ENCODE results near the gene PRPF31.
A peak's percentile ranks its signal among the peaks of the same experiment; 100 is the strongest.

GRCh38 chr19:54159352-54160181, 44.0 kb downstream of the PRPF31 start, which contains the start of gene LENG1:
- peak in 10 of 12 donors; percentile 30 to 68 (median 40) for TF ChIP-seq CTCF (IDR thresholded peaks at IDR 0.05)
- peak in 1 of 2 donors; percentile 77 for TF ChIP-seq POLR2A (IDR thresholded peaks at IDR 0.05)
